SHP77 (cell line): ENCODE measurements around the gene CYP2A13.
"Not testable (repeated sequence)": the region's sequence is repeated elsewhere in the genome, so short reads cannot be mapped to it uniquely, and the experiment has no call there.

Source experiments
- DNase-seq, 2 experiments: peaks; one replicate each; lab custom pipeline; 2025; lab: John Stamatoyannopoulos, UW

CYP2A13 gene

GRCh38 chr19:41120929-41121911 lies 33.0 kb downstream of the CYP2A13 start:
- not testable (repeated sequence) for DNase-seq

- DNase-seq, result not testable (repeated sequence)
Observed at GRCh38 chr19:41122846-41123245, 34.6 kb downstream of the CYP2A13 start.

- DNase-seq, result no peak
Observed at GRCh38 chr19:41123716-41124294, 35.6 kb downstream of the CYP2A13 start.

GRCh38 chr19:41126765-41127203 lies 38.5 kb downstream of the CYP2A13 start:
- not testable (repeated sequence) for DNase-seq

- DNase-seq, result not testable (repeated sequence)
Observed at GRCh38 chr19:41127362-41127761, 39.1 kb downstream of the CYP2A13 start.

GRCh38 chr19:41127801-41128300 lies 39.6 kb downstream of the CYP2A13 start:
- peak; percentile 69 to 81 for DNase-seq

- DNase-seq, result no peak
Observed at GRCh38 chr19:41128692-41129091, 40.4 kb downstream of the CYP2A13 start.

- DNase-seq, result no peak
Observed at GRCh38 chr19:41131186-41131585, 42.9 kb downstream of the CYP2A13 start.

GRCh38 chr19:41133260-41133659 lies 45.0 kb downstream of the CYP2A13 start:
- DNase-seq, result no peak

- no peak for DNase-seq
Observed at GRCh38 chr19:41134616-41135015, 46.4 kb downstream of the CYP2A13 start.

GRCh38 chr19:41135390-41136384 lies 47.4 kb downstream of the CYP2A13 start:
- not testable (repeated sequence) for DNase-seq

GRCh38 chr19:41136636-41137455 lies 48.6 kb downstream of the CYP2A13 start:
- no peak for DNase-seq

GRCh38 chr19:41144403-41144802 lies 56.2 kb downstream of the CYP2A13 start:
- DNase-seq, result peak; percentile 72 to 73
